PC-3 (cell line): ENCODE data around the gene COL19A1. TPM values are rescaled to one million over a fixed set of nuclear protein-coding genes. Genes with fewer than 3 reads are reported as not detected.

ENCODE experiments used
- ATAC-seq: fragments of 200-7000 bp; cut with Tn5 transposase; 2 replicates; pipeline ENCODE4 v1.9.1; 2020; ENCODE audit warnings: mild to moderate bottlenecking, moderate library complexity
- BruUV-seq: library from RNA; stranded (reverse); fragments of 400-500 nt; replicated peaks from 2 replicates; lab custom pipeline; 2021; lab: Mats Ljungman, UMichigan
- CTCF ChIA-PET: fragments of 300-600 bp; sonication (Branson Sonifier 250); formaldehyde crosslinking; loops from one replicate; lab custom pipeline; 2022; ENCODE audit warnings: antibody characterized with exemption; lab: Charles Lee
- POLR2A ChIA-PET: fragments of 300-600 bp; sonication (Branson Sonifier 250); formaldehyde crosslinking; loops from one replicate; lab custom pipeline; 2022; ENCODE audit warnings: antibody characterized with exemption; ENCODE audit not compliant: unreplicated experiment; lab: Charles Lee
- DNase-seq: peaks from one replicate; pipeline ENCODE4 v3.0.0-alpha.2; 2015
- H2AFZ ChIP-seq: fragments of 300-600 bp; sonication (generic); 2 replicates; pipeline ENCODE4 v1.6.0; 2016; ENCODE audit warnings: antibody characterized with exemption, low read length
- H3F3A ChIP-seq: fragments of 300-600 bp; sonication (generic); one replicate; pipeline ENCODE4 v1.6.0; 2017; ENCODE audit warnings: antibody characterized with exemption, low read length, control low read depth, mild to moderate bottlenecking; ENCODE audit not compliant: unreplicated experiment
- H3K27ac ChIP-seq: fragments of 300-600 bp; sonication (generic); 2 replicates; pipeline ENCODE4 v1.5.1; 2016; ENCODE audit warnings: mild to moderate bottlenecking, low read length
- H3K27me3 ChIP-seq: fragments of 300-600 bp; sonication (generic); 2 replicates; pipeline ENCODE4 v1.6.1; 2016; ENCODE audit warnings: low read length, mixed read lengths
- H3K36me3 ChIP-seq: fragments of 300-600 bp; sonication (generic); 2 replicates; pipeline ENCODE4 v1.6.1; 2016; ENCODE audit warnings: low read depth, mixed run types, low read length, mixed read lengths
- H3K4me1 ChIP-seq: fragments of 300-600 bp; sonication (generic); 2 replicates; pipeline ENCODE4 v1.5.1; 2016; ENCODE audit warnings: low read length; ENCODE audit not compliant: insufficient read depth
- H3K4me2 ChIP-seq: fragments of 300-600 bp; sonication (generic); 2 replicates; pipeline ENCODE4 v1.6.0; 2016; ENCODE audit warnings: low read length
- H3K4me3 ChIP-seq: fragments of 300-600 bp; sonication (generic); 2 replicates; pipeline ENCODE4 v1.5.1; 2016; ENCODE audit warnings: mild to moderate bottlenecking, low read length, mixed read lengths
- H3K79me2 ChIP-seq: fragments of 300-600 bp; sonication (generic); 2 replicates; pipeline ENCODE4 v1.6.1; 2017; ENCODE audit warnings: low read length, mixed read lengths
- H3K9ac ChIP-seq: fragments of 300-600 bp; sonication (generic); 2 replicates; pipeline ENCODE4 v1.6.0; 2016; ENCODE audit warnings: mild to moderate bottlenecking, low read length
- H3K9me2 ChIP-seq: fragments of 300-600 bp; sonication (generic); replicated peaks from 2 replicates; pipeline ENCODE4 v1.6.1; 2016; ENCODE audit warnings: mixed run types, low read length, mixed read lengths
- H3K9me3 ChIP-seq: fragments of 300-600 bp; sonication (generic); 2 replicates; pipeline ENCODE4 v1.6.1; 2016; ENCODE audit warnings: low read length, mixed read lengths
- H4K20me1 ChIP-seq: fragments of 300-600 bp; sonication (generic); 2 replicates; pipeline ENCODE4 v1.6.1; 2016; ENCODE audit warnings: low read length, mixed read lengths
- EZH2 ChIP-seq: fragments of 300-600 bp; sonication (generic); IDR thresholded peaks from one replicate; pipeline ENCODE4 v1.6.1; 2017; ENCODE audit warnings: antibody characterized with exemption, mild to moderate bottlenecking, low read length; ENCODE audit not compliant: unreplicated experiment
- EZH2phosphoT487 ChIP-seq: fragments of 300-600 bp; sonication (generic); IDR thresholded peaks from 2 replicates; pipeline ENCODE4 v1.6.1; 2018; ENCODE audit warnings: mild to moderate bottlenecking, antibody characterized with exemption, low read length, borderline replicate concordance
- intact Hi-C: fragments of 100-400 bp; cut with micrococcal nuclease; formaldehyde crosslinking; loops from 2 replicates; pipeline ENCODE4 v1.9.0; 2023
- total RNA-seq: library from RNA; depleted of rRNA; stranded (reverse); fragments of >200 nt; gene quantifications from 2 replicates; pipeline ENCODE4 v1.2.3, GENCODE V29; 2014
- TF ChIP-seq, protein P1 (sequence below): fragments of 300-600 bp; sonication (generic); conservative IDR thresholded peaks from 2 replicates; pipeline ENCODE4 v1.5.1; 2017; ENCODE audit warnings: antibody characterized with exemption, low read depth, mild to moderate bottlenecking, low read length

COL19A1 gene
- total RNA-seq, 1 experiment from 2014 or later = not detected

- peak overlapping the region; percentile 64; the same call in 1 of the 2 replicates for H2AFZ ChIP-seq
- POLR2A ChIA-PET = no interaction called here
- H3K9ac ChIP-seq = no peak overlapping the region
- H3K27me3 ChIP-seq = peaks cover 49% of the 10 kb centered on the region
- H3K79me2 ChIP-seq = no peaks in the 10 kb centered on the region
- peak overlapping the region; percentile 79 for H3K4me2 ChIP-seq
- BruUV-seq = no TSS peak
- no peak; the same call in 1 of the 2 replicates for ATAC-seq
- no peaks in the 10 kb centered on the region for H3F3A ChIP-seq
- peak overlapping the region; percentile 59 for H3K4me3 ChIP-seq
- H3K4me1 ChIP-seq = peaks cover 9% of the 10 kb centered on the region
- intact Hi-C loops = loop anchor here (10.0 kb wide), 1 partner anchor 133 kb away; no protein-coding TSS in a partner anchor
- H4K20me1 ChIP-seq = no peaks in the 10 kb centered on the region
- no peaks in the 10 kb centered on the region for H3K9me2 ChIP-seq
- no peak overlapping the region for H3K27ac ChIP-seq
- no peaks in the 10 kb centered on the region for H3K9me3 ChIP-seq
- H3K36me3 ChIP-seq = no peaks in the 10 kb centered on the region
- CTCF ChIA-PET = interaction anchor here (0.6 kb wide), 1 partner anchor 1145 kb away, joined by 4 read pairs; no protein-coding TSS in a partner anchor
- no peak for DNase-seq
- TF ChIP-seq EZH2 = no peak
- peak; percentile 23; the same call in 1 of the 2 replicates for TF ChIP-seq EZH2phosphoT487
- TF ChIP-seq, protein P1, sequence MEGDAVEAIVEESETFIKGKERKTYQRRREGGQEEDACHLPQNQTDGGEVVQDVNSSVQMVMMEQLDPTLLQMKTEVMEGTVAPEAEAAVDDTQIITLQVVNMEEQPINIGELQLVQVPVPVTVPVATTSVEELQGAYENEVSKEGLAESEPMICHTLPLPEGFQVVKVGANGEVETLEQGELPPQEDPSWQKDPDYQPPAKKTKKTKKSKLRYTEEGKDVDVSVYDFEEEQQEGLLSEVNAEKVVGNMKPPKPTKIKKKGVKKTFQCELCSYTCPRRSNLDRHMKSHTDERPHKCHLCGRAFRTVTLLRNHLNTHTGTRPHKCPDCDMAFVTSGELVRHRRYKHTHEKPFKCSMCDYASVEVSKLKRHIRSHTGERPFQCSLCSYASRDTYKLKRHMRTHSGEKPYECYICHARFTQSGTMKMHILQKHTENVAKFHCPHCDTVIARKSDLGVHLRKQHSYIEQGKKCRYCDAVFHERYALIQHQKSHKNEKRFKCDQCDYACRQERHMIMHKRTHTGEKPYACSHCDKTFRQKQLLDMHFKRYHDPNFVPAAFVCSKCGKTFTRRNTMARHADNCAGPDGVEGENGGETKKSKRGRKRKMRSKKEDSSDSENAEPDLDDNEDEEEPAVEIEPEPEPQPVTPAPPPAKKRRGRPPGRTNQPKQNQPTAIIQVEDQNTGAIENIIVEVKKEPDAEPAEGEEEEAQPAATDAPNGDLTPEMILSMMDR = no peak
These were observed 1.3 kb downstream of the COL19A1 start for GRCh38 chr6:69867639-69867976.

DNA sequence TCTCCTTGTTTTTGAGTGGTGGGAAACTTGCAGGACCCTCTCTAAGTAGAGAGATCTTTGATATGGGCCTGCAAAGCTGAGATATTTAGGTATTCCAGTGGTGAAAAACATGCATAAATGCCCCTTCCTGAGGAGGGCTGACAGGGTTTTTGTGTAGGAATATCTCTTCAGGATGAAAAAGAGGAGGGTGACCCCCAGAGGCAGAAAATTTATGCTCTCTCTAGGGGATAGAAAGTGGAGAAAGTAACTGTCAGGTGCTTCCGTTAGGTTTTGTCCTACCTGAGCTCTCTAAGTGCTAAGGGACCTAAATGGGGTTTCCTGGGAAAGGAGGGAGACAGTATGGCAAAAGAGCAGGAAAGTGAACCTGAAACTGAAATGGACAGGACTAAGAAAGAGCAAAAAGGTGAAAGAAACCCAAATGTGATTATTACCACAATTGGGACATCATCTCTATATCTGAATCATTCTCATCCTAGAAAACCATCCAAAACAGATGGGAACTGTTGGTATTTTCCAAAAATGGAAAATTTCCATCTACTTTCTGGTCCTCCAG, 2.0 kb downstream of the COL19A1 start:
- intact Hi-C loops = loop anchor here (10.0 kb wide), 1 partner anchor 134 kb away; no protein-coding TSS in a partner anchor
- CTCF ChIA-PET = no interaction called here
- BruUV-seq = no TSS peak

More for the DNA sequence above, 2.0 kb downstream of the COL19A1 start:
- H4K20me1 ChIP-seq = no peaks in the 10 kb centered on the region
- ATAC-seq (no peak), DNase-seq (no peak)
- no peaks in the 10 kb centered on the region for H3K79me2 ChIP-seq
- H3K9ac ChIP-seq = no peak overlapping the region
- H3K36me3 ChIP-seq = no peaks in the 10 kb centered on the region
- H3K27ac ChIP-seq = no peak overlapping the region
- no peak for TF ChIP-seq EZH2phosphoT487
- TF ChIP-seq EZH2 = no peak
- TF ChIP-seq, protein P1 = no peak
- H2AFZ ChIP-seq = no peak overlapping the region
- peaks cover 9% of the 10 kb centered on the region for H3K4me1 ChIP-seq
- no peak overlapping the region for H3K4me3 ChIP-seq
- no peaks in the 10 kb centered on the region for H3K9me2 ChIP-seq
- H3K27me3 ChIP-seq = peaks cover 44% of the 10 kb centered on the region
- H3K4me2 ChIP-seq = no peak overlapping the region
- H3K9me3 ChIP-seq = no peaks in the 10 kb centered on the region
- no peaks in the 10 kb centered on the region for H3F3A ChIP-seq
- POLR2A ChIA-PET = no interaction called here
